ENCODE data around the gene DNLZ.

DNLZ gene

DNA sequence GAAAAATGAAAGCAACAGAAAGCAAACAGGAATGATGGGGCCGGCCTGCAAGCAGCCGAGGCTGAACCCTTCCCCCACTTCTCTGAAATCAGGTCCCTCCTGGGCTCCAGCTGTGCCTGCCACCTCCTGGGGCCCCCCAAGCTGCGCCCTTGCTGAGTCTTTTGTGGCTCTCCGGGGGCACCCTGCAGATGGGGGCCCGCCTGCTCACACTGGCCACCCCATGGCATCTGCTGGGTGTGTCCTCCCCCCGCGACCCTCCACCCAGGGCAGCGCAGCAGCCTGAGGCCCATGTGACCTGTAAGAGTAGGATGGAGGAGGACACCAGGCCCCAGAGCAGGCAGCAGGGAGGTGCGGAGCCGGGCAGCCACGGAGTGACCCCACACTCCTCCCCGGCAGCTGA lies 30.5 kb downstream of the DNLZ start:
- TF ChIP-seq, protein P1, sequence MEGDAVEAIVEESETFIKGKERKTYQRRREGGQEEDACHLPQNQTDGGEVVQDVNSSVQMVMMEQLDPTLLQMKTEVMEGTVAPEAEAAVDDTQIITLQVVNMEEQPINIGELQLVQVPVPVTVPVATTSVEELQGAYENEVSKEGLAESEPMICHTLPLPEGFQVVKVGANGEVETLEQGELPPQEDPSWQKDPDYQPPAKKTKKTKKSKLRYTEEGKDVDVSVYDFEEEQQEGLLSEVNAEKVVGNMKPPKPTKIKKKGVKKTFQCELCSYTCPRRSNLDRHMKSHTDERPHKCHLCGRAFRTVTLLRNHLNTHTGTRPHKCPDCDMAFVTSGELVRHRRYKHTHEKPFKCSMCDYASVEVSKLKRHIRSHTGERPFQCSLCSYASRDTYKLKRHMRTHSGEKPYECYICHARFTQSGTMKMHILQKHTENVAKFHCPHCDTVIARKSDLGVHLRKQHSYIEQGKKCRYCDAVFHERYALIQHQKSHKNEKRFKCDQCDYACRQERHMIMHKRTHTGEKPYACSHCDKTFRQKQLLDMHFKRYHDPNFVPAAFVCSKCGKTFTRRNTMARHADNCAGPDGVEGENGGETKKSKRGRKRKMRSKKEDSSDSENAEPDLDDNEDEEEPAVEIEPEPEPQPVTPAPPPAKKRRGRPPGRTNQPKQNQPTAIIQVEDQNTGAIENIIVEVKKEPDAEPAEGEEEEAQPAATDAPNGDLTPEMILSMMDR (IDR thresholded peaks at IDR 0.05; ENCODE audit: borderline replicate concordance, insufficient read depth, low read depth, low read length): no peak
- H3K4me3 ChIP-seq (ENCODE audit: low read depth, low read length): no peak overlapping the region

DNA sequence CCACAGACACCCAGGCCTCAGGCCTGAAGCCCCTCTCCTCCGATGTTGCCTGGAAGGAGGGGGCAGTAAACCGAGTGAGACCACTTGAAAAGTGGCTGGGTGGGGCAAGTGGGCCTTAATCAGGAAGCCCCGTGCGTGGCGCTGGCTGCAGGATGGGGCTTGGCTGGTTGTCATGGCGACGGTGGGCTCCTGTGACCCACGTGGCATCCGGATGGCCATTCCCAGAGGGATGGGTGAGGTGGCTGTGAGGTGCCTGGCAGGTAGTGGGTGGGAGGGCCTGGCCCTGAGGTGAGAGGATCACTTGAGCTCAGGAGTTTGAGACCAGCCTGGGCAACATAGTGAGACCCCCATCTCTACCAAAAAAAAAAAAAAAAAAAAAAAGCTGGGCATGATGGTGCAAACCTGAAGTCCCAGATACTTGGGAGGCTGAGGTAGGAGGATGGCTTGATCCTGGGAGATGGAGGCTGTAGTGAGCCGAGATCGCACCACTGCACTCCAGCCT lies 31.0 kb downstream of the DNLZ start:
- no peak overlapping the region for H3K4me3 ChIP-seq (ENCODE audit: low read depth, low read length)
- TF ChIP-seq, protein P1 (IDR thresholded peaks at IDR 0.05; ENCODE audit: borderline replicate concordance, insufficient read depth, low read depth, low read length): no peak

DNA sequence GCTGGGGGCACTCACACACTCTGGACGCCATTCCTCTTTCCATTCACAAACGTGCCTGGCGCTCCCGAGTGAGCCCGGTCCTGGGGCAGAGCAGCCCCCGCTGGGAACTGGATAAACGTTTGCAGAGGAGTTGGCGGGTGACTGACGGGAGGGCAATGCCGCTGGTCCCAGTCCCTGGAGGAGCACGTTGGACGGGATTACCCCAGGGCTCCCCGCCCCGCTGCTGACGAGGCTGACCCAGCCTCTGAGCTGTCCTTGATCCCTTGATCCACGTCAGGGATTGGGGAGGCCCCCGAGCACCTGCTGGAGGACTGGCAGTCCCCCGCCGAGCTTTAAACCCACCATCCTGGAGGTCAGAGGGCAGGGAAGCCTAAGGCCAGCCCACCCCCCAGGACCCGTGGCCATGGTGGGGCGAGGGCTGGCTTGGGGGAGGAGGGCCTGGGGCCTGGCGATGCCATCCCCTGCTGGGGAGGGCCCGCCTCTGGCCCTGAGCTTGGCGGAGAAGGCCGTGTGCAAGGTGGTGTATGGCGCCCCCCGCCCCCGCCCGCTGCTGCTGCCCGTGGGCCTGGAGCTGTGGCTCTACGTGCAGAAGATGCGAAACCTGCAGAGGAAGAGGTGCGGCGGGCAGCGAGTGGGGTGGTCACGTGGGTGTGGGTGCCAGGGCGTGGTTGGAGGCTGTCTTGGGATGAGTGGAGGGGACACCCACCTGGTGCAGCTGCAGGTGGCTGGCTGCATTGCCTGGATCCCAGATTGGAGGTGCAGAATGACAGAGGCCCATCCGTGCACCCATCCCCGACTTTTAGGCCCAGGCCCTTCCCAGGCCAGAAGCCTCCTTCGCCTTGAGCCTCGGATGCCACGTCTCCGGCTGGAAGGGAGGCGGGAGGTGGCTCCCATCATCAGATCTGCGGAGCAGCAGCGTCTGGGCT lies 31.7 kb downstream of the DNLZ start:
- TF ChIP-seq, protein P1 (IDR thresholded peaks at IDR 0.05; ENCODE audit: borderline replicate concordance, insufficient read depth, low read depth, low read length): no peak
- H3K4me3 ChIP-seq (ENCODE audit: low read depth, low read length): no peak overlapping the region

DNA sequence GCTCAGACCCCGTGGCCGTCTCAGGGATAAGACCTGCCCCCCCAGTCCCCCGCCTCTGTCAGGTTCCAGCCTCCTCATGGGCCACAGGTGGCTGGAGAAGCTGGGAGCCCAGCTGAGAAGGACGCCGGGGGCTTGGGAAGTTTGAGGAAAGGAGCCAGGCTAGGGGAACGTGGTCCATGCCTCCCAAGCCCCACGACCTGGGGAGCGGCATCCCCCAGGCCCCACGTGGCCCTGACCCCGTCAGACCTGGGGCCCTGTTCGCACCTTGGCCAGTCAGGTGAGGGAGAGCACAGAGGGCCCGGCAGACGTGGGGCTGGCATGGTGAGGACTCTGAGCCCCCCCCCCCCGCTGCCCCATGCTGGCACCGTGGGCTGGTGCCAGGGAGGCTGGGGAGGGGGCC lies 32.5 kb downstream of the DNLZ start:
- no peak overlapping the region for H3K4me3 ChIP-seq (ENCODE audit: low read depth, low read length)
- TF ChIP-seq, protein P1 (IDR thresholded peaks at IDR 0.05; ENCODE audit: borderline replicate concordance, insufficient read depth, low read depth, low read length): no peak

DNA sequence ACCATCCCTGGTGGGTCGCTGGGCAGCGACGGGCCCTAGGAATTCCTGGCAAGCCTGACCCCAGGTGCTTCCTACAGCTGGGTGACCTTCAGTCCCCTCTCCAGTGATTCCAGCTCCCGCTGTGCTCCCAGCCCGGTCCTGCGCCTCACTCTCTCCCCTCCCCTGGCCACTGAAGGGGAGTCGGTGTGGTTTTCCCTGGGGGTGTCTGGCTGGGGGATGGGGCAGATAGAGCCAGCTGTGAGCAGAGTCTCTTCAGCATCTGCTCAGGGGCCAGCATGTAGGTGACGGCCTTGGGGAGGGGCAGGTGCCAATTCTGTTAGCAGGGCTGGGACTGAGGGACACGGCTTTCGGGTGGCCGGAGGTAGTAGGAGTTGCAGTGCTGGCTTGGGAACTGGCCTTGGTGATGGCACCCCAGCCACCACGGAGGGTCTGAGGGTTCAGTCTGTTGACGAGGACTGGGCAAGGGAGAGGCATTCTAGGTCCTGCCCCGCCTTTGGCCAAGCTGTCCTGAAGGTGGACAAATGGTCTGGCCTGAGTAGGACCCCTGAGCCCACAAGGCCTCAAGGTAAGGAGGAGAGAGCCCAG lies 33.0 kb downstream of the DNLZ start:
- H3K4me3 ChIP-seq (ENCODE audit: low read depth, low read length): no peak overlapping the region
- TF ChIP-seq, protein P1 (IDR thresholded peaks at IDR 0.05; ENCODE audit: borderline replicate concordance, insufficient read depth, low read depth, low read length): no peak

DNA sequence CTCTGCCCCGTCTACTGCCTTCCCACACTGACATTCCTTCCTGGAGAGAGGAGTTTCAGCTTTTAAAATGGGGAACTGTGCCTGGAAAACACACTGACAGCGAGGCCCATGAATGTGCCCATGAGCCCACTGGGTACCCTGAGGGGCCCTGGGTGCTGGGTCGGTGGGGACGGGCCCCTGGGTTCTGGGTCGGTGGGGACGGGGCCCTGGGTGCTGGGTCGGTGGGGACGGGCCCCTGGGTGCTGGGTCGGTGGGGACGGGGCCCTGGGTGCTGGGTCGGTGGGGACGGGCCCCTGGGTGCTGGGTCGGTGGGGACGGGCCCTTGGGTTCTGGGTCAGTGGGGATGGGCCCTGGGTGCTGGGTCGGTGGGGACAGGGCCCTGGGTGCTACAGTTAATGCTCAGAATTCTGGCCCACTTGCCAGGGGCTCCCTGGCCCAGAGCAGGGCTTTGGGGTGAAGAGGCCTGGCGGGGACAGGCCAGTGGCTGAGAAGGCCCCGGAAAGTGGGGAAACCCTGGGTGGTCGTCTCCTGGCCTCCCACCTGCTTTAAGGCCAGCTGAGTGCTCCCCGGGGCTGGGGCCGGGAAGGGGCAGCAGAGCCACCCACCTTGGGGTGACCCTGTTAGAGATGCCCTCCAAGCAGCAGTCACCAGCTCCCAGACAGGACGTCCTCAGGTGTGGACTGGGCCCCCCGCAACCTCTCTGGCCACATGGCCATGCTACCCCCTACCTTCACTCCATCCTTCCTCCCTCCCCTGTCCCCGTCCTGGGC lies 33.7 kb downstream of the DNLZ start:
- H3K4me3 ChIP-seq (ENCODE audit: low read depth, low read length): no peak overlapping the region
- TF ChIP-seq, protein P1 (IDR thresholded peaks at IDR 0.05; ENCODE audit: borderline replicate concordance, insufficient read depth, low read depth, low read length): no peak
